Spinal cord (tissue), 10 donors: ENCODE results near the gene RFX2. TPM values are rescaled to one million over a fixed set of nuclear protein-coding genes. Genes with fewer than 3 reads are reported as not detected.

ENCODE experiments used
- DNase-seq, 6 donors: peaks; one replicate each; pipeline versions ENCODE4 v3.0.0 to v3.0.0-alpha.2; 2013 to 2015; ENCODE audit warnings: low spot score in 6 of 6, low read depth in 4 of 6
- H3K27ac ChIP-seq: one replicate; pipeline ENCODE4 v1.5.1; 2013; ENCODE audit warnings: low read depth, low read length, control low read depth
- H3K27me3 ChIP-seq: one replicate; pipeline ENCODE4 v1.6.1; 2013; ENCODE audit warnings: low read length; ENCODE audit not compliant: control insufficient read depth, insufficient read depth
- H3K36me3 ChIP-seq: one replicate; pipeline ENCODE4 v1.6.1; 2013; ENCODE audit warnings: low read length; ENCODE audit not compliant: control insufficient read depth, insufficient read depth
- H3K4me1 ChIP-seq: one replicate; pipeline ENCODE4 v1.6.1; 2013; ENCODE audit warnings: low read length; ENCODE audit not compliant: control insufficient read depth, insufficient read depth
- H3K4me3 ChIP-seq: one replicate; pipeline ENCODE4 v1.5.1; 2013; ENCODE audit warnings: low read depth, low read length, control low read depth
- H3K9me3 ChIP-seq: one replicate; pipeline ENCODE4 v1.6.1; 2013; ENCODE audit warnings: low read length; ENCODE audit not compliant: control insufficient read depth, insufficient read depth
- WGBS: methylation state at CpG from one replicate; pipeline ENCODE4 v1.1.5; 2013; ENCODE audit warnings: missing lambda C conversion rate; ENCODE audit not compliant: insufficient coverage; 5-methylcytosine and 5-hydroxymethylcytosine counted together
- polyA plus RNA-seq, 2 donors: library from polyadenylated mRNA; unstranded; fragments of 120-200 nt; gene quantifications; one replicate each; pipeline ENCODE4 v1.2.1, GENCODE V29; 2013; ENCODE audit not compliant: insufficient read length in 2 of 2
- total RNA-seq, 2 donors: library from RNA; depleted of rRNA in 1 of 2; stranded (reverse); fragments of 120-200 nt in 1 of 2; fragments of >200 nt in 1 of 2; gene quantifications; one replicate each; pipeline versions ENCODE4 v1.2.3 to v1.2.4, GENCODE V29; 2013 to 2014
- donor health status: healthy.

Gene RFX2
- total and polyA plus RNA-seq, 4 donors, result 5.7 to 18.8 (median 14.3) TPM

DNA sequence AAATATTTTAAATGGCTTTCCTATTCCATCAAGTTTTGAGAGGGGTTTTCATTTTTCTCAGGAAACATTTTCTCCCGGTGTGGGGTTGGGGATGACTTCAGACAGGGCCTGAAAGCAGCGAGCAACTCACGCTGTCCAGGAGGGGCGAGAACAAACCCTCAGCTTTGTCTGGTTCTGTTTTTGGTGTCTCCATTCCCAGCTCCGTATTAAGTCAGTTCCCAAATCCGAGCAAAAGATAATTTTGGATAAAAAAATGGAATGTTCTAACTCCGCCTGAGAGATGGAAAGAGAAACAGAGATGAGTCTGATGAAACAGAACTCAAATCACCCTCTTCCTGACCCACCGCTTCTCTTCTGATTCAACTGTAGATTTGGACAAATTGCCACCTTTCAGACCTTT lies 38.4 kb downstream of the RFX2 start:
- Histone ChIP-seq H3K27ac (peak overlapping the region; percentile 48), H3K4me3 (no peak overlapping the region), H3K36me3 (peaks cover 6% of the 10 kb centered on the region), H3K9me3 (no peaks in the 10 kb centered on the region), H3K27me3 (no peaks in the 10 kb centered on the region), H3K4me1 (peaks cover 17% of the 10 kb centered on the region)
- WGBS, result 93% methylated on average over 5 of the region's 8 CpGs
- DNase-seq, result no peak

DNA sequence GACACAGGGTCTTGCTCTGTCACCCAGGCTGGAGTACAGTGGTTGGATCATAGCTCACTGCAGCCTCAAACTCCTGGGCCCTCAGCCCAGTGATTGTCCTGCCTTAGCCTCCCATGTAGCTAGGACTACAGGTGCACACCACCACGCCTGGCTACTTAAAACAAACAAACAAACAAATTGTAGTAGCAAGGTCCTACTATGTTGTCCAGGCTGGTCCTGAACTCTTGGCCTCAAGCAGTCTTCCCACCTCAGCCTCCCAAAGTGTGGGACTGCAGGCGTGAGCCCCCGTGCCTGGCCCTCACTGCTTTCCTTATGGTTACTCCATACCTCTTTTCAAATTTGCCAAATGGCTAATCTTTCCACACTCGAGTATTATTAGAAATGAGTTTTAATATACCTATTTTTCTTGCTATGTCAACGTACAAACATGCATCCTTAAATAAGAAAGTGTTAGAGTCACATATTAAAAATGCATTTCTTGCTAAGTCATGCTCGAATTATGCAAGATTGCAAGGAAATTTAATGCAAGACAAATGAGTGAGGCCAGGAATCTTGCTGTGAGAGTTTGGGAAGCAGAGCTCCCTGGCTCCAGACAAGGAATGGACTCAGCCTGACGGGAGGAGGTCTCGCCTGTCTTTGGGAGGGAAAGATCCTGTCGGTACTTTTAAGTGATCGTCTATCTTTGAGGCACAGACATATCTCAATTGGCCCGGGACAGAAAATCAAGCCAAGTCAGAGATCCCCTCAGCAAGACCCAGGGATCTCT lies 39.4 kb downstream of the RFX2 start:
- DNase-seq, result no peak
- H3K4me3 ChIP-seq, result no peak overlapping the region
- peak overlapping the region; percentile 45 for H3K27ac ChIP-seq
- no peaks in the 10 kb centered on the region for H3K9me3 ChIP-seq
- peaks cover 25% of the 10 kb centered on the region for H3K4me1 ChIP-seq
- WGBS, result 73% methylated on average over 8 of the region's 11 CpGs
- H3K36me3 ChIP-seq, result peaks cover 6% of the 10 kb centered on the region
- H3K27me3 ChIP-seq, result no peaks in the 10 kb centered on the region

DNA sequence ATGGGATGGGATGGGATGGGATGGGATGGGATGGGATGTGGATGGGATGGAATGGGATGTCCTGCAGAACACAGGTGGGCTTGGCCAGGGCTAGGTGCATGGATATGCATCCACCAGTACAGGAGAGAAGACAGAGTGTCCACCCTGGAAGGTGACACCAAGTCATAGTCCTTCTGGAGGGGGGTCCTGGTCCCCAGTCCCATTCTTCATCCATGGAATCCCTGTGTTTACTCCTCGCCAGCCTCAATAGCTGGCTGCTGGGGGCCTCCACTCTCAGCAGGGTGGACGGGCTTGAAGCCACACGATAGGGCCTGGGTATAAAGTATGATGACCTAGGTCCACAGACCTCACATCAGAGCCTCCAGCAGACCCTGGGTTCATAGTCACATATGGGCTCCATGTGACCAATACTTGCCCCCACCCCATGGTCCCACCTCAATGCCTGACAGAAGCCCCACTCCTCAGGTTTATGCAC lies 40.1 kb downstream of the RFX2 start:
- DNase-seq, result no peak
- Histone ChIP-seq H3K4me3 (no peak overlapping the region), H3K27ac (peak overlapping the region; percentile 45), H3K9me3 (no peaks in the 10 kb centered on the region), H3K27me3 (no peaks in the 10 kb centered on the region), H3K36me3 (peaks cover 3% of the 10 kb centered on the region), H3K4me1 (peaks cover 30% of the 10 kb centered on the region)
- WGBS, result 90% methylated on average over 2 of the region's 3 CpGs

DNA sequence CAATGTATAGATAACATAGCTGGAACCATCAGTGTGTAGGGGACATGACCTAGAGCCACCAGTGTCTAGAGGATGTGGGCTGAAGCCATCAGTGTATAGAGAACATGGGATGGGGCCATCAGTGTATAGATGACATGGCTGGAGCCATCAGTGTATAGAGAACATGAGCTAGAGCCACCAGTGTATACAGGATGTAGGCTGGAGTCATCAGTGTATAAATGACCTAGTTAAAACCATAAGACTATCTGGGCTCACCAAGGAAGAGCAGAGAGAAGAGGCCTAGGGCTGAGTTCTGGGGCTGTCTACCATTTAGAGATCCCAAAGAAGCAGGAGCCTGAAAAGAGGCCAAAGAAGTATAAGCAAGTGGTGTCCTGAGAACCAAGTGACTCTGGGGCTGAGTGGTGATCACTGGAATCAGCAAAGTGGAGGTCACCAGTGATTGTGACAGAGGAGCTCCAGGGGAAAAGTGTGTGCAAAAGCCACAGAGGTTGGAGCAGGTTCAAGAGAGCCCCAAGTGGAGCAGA lies 41.0 kb downstream of the RFX2 start:
- Histone ChIP-seq H3K9me3 (no peaks in the 10 kb centered on the region), H3K27me3 (no peaks in the 10 kb centered on the region), H3K36me3 (peaks cover under 1% of the 10 kb centered on the region), H3K4me3 (no peak overlapping the region), H3K27ac (no peak overlapping the region), H3K4me1 (peaks cover 34% of the 10 kb centered on the region)
- no peak for DNase-seq

DNA sequence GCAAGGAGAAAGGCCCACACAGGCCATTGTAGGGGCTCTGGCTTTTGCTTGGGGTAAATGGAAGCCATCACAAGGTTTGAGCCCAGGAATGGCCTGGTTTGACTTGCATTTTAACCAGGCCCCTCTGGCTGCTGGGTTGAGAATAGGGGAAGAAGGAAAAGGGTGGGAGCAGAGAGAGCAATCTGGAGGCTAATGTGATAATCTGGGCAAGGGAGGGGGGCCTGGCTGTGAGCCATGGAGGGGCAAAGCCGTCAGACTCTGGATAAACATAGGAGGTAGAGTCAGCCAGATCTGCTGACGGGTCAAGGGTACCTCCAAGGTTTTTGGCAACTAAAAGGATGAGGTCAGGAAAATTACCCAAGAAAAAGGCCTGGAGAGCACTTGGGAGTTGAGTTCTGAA lies 41.6 kb downstream of the RFX2 start:
- no peak for DNase-seq
- H3K36me3 ChIP-seq, result peaks cover 4% of the 10 kb centered on the region
- H3K27me3 ChIP-seq, result no peaks in the 10 kb centered on the region
- H3K9me3 ChIP-seq, result no peaks in the 10 kb centered on the region
- 47% methylated on average over 2 of the region's 2 CpGs for WGBS
- H3K27ac ChIP-seq, result no peak overlapping the region
- H3K4me3 ChIP-seq, result no peak overlapping the region
- peaks cover 40% of the 10 kb centered on the region for H3K4me1 ChIP-seq

DNA sequence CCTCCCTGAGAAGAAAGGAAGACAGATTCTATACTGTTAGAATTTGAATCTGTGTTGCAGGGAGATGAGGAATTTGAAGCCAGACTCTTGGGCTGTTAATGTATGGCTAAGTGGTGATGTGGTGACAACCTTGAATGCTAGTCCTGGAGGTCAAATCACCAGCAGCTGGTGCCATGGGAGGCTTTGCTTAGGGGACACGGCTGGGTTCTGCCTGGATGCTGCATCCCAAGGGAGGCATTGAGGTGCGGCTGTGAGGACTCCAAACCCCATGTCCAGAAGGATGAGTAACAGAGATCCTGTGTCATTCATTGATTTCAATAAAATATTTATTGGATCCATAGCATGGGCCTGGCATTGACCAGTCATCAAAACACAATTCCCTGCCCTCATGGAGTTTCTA lies 42.3 kb downstream of the RFX2 start:
- Histone ChIP-seq H3K27ac (peak overlapping the region; percentile 85), H3K4me1 (peaks cover 47% of the 10 kb centered on the region), H3K4me3 (no peak overlapping the region), H3K36me3 (peaks cover 11% of the 10 kb centered on the region), H3K27me3 (no peaks in the 10 kb centered on the region), H3K9me3 (no peaks in the 10 kb centered on the region)
- DNase-seq, result no peak
- 60% methylated on average over 1 of the region's 2 CpGs for WGBS

DNA sequence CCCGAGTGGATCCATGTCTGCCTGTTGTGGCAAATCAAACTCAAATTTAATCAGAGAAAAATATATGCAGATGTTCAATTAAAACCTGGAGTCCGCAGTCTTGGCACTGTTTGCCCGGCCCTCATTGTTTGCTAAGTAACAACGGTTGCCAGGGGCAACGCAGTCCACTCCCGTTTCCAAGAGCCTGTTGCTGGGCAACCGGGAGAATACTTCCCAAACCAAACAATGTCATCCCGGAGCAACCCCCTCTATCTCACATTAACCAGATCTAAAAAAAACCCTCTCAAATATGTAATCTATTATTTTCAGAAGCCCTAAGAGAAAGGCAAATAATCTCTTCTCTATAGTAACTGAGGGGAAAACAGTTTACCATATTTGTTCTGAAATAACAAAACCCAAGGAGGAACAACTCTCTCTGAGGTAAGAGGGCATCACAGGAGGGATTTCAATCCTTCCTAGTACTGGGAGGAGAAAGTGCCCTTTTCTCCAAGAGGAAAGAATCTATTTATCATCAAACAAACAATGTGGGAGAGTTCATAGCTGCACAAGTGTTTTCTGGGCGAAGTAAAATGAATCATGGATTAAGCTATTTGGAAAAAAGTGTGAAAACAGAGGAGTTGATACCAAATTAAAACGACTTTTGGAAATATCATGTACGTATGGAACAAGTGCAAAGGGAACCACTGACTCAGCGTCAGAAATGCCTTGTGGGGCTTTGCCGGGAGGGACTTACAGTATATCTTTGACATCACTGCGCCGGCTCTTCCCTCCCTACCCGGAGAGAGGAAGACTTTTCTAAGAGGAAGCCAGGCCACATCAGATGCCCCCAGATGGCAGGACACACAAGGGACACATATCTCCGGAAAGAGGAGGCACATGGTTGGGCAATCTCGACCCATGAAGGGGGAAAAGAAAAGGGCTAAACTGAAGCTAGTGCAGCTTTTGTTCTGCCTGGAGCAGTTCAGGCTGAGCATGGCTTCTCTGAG lies 43.3 kb downstream of the RFX2 start:
- peak; percentile 90 to 98 (median 92) for DNase-seq
- Histone ChIP-seq H3K27me3 (no peaks in the 10 kb centered on the region), H3K27ac (peak overlapping the region; percentile 85), H3K9me3 (no peaks in the 10 kb centered on the region), H3K36me3 (peaks cover 11% of the 10 kb centered on the region), H3K4me1 (peaks cover 52% of the 10 kb centered on the region), H3K4me3 (no peak overlapping the region)
- 11% methylated on average over 15 of the region's 18 CpGs for WGBS

DNA sequence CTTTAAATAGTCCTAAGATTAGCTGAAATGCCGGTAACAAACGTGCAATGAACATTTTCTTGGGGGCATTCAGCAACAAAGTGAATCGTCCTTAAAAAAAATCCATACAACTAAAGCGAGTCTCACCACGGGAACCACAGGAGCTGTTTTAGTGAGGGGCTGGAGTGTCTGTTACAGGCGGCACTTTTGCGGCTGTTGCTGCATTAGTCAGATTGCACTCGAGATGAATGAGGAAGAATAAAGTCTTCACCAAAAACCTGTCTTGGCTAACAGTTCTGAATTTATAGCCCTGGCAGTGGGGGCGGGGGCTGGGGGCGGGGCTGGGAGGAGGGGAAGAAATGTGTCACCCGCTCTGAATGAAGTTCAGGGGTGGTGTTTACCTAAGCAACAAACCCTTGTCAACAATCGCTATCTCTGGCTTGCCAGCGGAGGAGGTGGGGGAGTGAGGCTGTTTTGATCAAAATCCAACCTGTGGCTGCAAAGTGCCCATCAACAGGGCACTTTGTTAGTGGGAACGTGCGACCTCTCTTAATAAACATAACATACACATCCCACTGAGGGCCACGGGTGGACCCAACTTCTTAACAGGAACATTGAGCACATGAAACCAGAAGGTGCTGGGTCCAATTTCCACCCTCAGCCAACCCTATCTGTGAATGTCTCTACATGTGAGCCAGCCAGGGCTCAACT lies 44.5 kb downstream of the RFX2 start:
- H3K4me3 ChIP-seq, result no peak overlapping the region
- DNase-seq, result peak in 1 of 6 donors; percentile 58
- no peaks in the 10 kb centered on the region for H3K9me3 ChIP-seq
- H3K27me3 ChIP-seq, result no peaks in the 10 kb centered on the region
- peaks cover 11% of the 10 kb centered on the region for H3K36me3 ChIP-seq
- H3K27ac ChIP-seq, result peak overlapping the region; percentile 85
- WGBS, result 0% methylated on average over 4 of the region's 16 CpGs
- H3K4me1 ChIP-seq, result peaks cover 58% of the 10 kb centered on the region
